NB4 (cell line): ENCODE data around the gene TYW1.

ENCODE experiments used
- MYC ChIP-seq: IDR thresholded peaks from 2 replicates; pipeline ENCODE4 v1.6.1; 2011; ENCODE audit warnings: low read depth, low read length
- POLR2A ChIP-seq: IDR thresholded peaks from 2 replicates; pipeline ENCODE4 v1.6.1; 2011; ENCODE audit warnings: mild to moderate bottlenecking; ENCODE audit not compliant: insufficient read length; ENCODE audit errors: extremely low read depth
- TF ChIP-seq, protein P1 (sequence below): IDR thresholded peaks from one replicate; pipeline ENCODE4 v1.5.1; 2012; ENCODE audit warnings: low read depth, low read length
- TF ChIP-seq, protein P2 (sequence below): IDR thresholded peaks from 2 replicates; pipeline ENCODE4 v1.6.1; 2011; ENCODE audit warnings: low read depth, low read length

DNA sequence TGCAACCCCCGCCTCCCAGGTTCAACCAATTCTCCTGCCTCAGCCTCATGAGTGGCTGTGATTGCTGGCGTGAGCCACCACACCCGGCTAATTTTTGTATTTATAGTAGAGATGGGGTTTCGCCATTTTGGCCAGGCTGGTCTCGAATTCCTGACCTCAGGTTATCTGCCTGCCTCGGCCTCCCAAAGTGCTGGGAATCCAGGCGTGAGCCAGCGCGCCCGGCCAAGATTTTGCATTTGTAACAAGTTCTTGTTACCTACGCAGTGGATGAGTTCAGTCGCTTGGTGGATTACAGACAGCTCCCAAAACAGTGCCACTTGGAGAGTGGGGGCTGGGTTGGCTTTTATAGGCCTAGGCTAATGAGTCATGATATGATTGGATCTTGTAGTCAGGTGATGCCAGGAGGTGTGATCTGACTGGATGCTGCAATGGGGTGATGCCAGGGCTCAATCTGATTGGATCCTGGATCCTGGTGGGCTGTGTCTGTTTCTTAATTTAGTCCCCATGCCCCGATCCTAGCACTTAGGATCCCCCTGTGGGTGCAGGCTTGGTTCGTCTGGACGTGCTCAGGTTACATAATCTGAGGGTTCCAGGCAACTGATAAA is 21.5 kb upstream of the TYW1 start:
- TF ChIP-seq, protein P1, sequence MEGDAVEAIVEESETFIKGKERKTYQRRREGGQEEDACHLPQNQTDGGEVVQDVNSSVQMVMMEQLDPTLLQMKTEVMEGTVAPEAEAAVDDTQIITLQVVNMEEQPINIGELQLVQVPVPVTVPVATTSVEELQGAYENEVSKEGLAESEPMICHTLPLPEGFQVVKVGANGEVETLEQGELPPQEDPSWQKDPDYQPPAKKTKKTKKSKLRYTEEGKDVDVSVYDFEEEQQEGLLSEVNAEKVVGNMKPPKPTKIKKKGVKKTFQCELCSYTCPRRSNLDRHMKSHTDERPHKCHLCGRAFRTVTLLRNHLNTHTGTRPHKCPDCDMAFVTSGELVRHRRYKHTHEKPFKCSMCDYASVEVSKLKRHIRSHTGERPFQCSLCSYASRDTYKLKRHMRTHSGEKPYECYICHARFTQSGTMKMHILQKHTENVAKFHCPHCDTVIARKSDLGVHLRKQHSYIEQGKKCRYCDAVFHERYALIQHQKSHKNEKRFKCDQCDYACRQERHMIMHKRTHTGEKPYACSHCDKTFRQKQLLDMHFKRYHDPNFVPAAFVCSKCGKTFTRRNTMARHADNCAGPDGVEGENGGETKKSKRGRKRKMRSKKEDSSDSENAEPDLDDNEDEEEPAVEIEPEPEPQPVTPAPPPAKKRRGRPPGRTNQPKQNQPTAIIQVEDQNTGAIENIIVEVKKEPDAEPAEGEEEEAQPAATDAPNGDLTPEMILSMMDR, result no peak
- TF ChIP-seq MYC (no peak), POLR2A (no peak)
- TF ChIP-seq, protein P2, sequence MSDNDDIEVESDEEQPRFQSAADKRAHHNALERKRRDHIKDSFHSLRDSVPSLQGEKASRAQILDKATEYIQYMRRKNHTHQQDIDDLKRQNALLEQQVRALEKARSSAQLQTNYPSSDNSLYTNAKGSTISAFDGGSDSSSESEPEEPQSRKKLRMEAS, result no peak
